Activated CD4-positive, alpha-beta T cell treated with anti-CD3 and anti-CD28 coated beads for 4 hours (primary cell): ENCODE results near the gene PLXNA4.

Experiments
- DNase-seq, 2 donors: peaks; one replicate each; pipeline ENCODE4 v3.0.0-alpha.2; 2020

PLXNA4 gene

GRCh38 chr7:132435016-132435990 lies 141.0 kb downstream of the PLXNA4 start:
- DNase-seq: no peak

DNA sequence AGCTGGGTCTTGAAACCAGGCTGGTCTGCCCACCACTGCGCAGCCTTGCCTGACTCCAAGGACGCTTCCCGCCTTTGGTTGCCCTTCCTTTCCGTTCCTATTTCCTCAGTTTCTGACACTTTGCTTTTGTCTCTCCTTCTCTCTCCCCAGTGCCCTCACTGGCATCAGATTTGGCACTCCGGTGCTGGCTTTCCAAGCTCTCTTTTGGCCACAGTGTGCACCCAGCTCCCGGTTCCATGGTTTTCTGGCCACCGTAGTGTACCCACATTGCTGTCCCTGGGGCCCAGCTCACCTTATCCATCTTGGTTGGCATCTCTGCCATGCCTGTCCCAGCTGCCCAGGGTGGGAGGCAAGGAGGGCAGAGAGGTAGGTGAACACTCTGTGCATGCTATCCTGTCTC lies 142.2 kb downstream of the PLXNA4 start:
- DNase-seq: no peak

DNA sequence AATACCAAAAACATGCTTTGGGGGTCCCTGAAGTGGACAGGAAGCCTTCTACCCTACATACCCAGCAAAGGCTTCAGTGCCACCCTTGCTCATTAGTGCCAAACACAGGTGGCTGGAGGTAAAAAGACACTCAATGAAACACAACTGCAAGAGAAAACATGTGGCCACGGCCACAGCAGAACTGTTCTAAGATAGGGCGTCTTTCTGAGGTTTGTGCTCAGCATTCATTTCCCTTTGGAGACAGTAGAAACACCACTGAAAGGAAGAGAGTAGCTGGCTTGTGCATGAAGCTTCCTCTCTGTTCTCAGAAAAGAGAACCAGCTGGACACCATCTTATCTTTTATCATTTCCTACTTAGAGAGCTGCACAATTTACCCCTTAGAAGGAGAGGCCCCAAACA lies 143.0 kb downstream of the PLXNA4 start:
- DNase-seq: no peak

- peak; percentile 27 to 39 for DNase-seq
These were observed 145.1 kb downstream of the PLXNA4 start for GRCh38 chr7:132430861-132431822.

GRCh38 chr7:132430041-132430855 lies 146.0 kb downstream of the PLXNA4 start:
- no peak for DNase-seq

GRCh38 chr7:132429181-132429580 lies 147.1 kb downstream of the PLXNA4 start:
- DNase-seq: no peak

DNA sequence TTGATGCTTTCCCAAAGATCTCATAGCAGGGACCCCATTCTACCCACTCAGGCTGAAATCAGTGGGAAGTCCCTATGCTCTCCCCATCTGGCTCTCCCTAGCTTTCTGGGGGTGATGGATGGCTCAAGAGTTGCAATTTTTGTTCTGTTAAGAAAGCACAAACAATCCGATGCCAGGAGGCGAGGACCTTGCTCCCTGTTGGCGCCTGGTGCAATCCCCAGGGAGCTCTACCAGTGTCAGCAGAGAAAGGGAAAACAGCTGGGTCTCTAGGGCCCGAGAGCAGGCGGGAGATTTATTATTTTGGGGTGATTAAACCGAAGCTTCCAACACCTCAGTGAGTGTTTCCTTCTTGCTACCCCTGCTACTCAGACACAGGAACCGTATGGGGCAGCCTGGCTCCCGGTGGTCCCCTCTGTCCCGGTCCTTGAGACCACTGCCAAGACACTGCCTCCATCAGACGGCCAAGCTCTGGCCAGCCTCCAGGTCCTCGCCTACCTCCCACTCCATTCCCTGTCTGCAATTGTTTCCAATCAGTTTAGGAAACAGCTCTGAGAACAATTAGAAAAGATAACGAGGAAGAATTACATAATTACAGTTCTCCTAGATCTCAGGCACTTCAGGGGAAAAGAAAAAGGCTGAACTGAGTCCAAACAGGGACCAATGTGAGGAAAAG lies 147.9 kb downstream of the PLXNA4 start:
- DNase-seq: no peak

- DNase-seq: no peak
These were observed 150.3 kb downstream of the PLXNA4 start for GRCh38 chr7:132425942-132426341.

DNA sequence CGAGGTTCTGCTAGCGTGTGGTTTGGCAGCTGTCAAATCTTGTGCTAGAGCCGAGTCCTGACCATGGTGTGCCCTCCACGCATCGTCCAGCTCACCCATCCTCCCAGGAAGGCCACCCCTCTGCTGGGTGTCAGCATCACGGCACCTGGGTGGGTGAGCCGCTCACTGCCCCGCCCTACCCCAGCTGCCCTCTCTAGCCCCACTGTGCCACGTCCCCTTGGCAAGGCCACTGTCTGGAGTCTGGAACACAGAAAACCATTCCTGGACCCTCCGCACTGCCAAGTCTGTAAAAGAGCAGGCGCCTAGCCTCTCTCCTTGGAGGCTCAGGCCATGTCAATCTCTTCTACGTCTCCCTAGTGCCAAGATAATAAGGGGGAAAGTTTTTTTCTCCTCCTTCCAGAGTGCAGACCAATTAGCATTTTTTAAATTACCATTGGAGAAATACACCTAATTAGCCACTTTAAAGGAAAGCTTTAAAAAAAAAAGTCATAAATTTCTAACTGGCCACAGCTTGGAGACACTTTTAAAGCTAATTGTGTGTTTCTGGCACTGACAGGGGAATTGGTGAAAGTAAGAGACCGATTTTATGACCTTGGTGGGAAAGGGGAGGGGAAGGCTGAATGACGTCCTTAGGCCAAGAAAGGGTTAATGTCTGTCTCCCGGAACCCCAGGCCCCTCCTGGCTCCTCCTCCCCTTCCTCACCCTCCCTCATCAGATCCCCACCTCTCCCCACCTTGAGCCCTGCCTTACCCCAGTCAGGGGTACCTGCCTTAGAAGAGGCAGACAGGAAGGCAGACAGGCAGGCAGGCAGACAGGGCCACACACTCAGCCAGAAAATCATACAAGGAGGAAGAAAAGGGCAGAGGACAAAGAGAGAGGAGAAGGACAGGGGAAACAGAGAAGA lies 151.2 kb downstream of the PLXNA4 start:
- no peak for DNase-seq

GRCh38 chr7:132424277-132424676 lies 152.0 kb downstream of the PLXNA4 start:
- no peak for DNase-seq

DNA sequence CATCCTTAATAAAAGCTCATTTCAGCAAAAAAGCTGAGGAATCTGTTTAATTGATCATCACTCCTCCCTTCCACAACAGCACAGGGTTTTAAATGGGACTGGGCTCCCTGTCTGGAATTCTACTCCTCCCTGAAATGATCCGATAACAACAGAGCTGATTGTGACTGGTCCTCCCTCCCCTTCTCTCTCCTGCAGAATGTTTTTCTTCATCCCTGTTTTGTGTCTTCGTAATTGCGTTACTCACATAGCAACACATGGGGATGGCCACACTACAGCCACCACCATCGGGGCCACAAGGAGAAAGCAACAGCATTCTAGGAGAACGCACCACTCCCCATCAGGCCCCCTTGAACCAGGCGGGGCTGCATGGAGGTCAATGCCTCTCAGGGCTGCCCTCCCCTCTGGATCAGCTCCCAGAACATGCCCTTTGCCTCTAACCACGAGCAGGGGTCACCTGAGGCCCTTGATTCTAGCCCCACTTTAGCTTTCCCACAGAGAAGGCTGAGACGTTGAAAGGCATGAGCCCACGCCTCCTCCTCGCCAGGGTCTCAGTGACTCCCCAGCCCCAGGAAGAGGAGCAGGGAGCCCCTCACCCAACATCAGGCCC lies 152.6 kb downstream of the PLXNA4 start:
- DNase-seq: no peak

DNA sequence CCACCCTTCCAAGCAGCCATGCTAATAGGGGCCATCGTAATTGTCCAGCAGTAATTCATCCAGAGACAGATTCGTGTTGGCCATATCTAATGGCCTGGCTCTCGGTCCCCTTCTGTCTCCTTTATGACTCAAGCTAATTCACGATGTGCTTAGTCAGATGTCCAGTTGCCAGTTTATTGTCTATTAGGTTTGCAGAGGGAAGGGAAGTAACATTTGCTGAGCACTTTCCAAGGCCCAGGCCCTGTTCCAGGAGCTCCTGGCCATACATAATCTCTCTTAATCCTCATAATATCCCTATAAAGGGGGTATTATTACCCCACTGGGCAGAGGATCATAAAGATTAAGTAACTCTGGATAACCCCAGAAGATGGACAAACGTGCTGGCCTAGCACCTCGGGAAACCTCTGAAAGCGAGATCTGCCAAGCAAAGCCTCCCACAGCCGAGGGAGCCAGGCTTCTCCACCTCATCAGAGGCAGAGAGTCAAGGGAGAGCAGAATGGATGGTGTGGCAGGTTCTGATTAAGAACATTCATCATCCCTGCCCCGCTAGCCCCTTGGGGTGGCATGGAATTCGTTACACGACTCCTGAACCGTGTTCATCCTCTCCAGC lies 153.7 kb downstream of the PLXNA4 start:
- no peak for DNase-seq

GRCh38 chr7:132420527-132420926 lies 155.7 kb downstream of the PLXNA4 start:
- no peak for DNase-seq

GRCh38 chr7:132419542-132419941 lies 156.7 kb downstream of the PLXNA4 start:
- no peak for DNase-seq

- no peak for DNase-seq
These were observed 157.4 kb downstream of the PLXNA4 start for GRCh38 chr7:132418840-132419239.

GRCh38 chr7:132417103-132417906 lies 159.0 kb downstream of the PLXNA4 start:
- DNase-seq: no peak

- DNase-seq: no peak
These were observed 159.9 kb downstream of the PLXNA4 start for GRCh38 chr7:132416395-132416794.

- no peak for DNase-seq
These were observed 161.0 kb downstream of the PLXNA4 start for GRCh38 chr7:132415259-132415658.

DNA sequence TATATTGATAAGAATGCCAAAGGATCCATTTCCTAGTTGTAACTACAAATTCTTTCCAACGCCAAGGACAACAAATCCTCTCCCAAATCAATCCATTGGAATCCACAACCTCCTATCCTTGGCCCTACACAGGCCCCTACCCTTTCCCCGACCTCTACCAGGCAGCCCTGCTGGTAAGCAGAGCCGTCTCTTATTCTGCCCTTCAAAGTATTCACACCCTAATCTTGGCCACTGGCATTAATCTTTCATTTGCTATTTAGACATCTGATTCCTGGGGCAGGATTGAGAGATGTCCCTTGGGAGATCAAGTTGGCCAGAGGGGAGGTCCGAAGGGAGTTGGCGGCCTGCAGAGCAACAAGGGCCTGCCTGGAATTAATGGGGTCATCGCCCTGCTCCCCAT lies 161.4 kb downstream of the PLXNA4 start:
- no peak for DNase-seq
